Ectodermal cell (in vitro differentiated cells): Measurements from ENCODE around the gene PROCA1. TPM values are rescaled to one million over a fixed set of nuclear protein-coding genes. Genes with fewer than 3 reads are reported as not detected.

ENCODE experiments used
- H3K27ac ChIP-seq: 2 replicates; pipeline ENCODE4 v1.7.0; 2013; ENCODE audit warnings: mild to moderate bottlenecking, low read depth, low read length; ENCODE audit not compliant: insufficient read depth, poor library complexity, severe bottlenecking
- H3K27me3 ChIP-seq: 2 replicates; pipeline ENCODE4 v1.7.0; 2013; ENCODE audit warnings: mild to moderate bottlenecking, low read length; ENCODE audit not compliant: insufficient read depth, control insufficient read depth, poor library complexity, severe bottlenecking
- H3K36me3 ChIP-seq: one replicate; pipeline ENCODE4 v1.7.0; 2013; ENCODE audit warnings: low read length; ENCODE audit not compliant: control insufficient read depth, insufficient read depth
- H3K4me1 ChIP-seq: one replicate; pipeline ENCODE4 v1.7.0; 2013; ENCODE audit warnings: low read length; ENCODE audit not compliant: control insufficient read depth, insufficient read depth
- H3K4me3 ChIP-seq: 2 replicates; pipeline ENCODE4 v1.7.0; 2013; ENCODE audit warnings: low read depth, low read length, control low read depth; ENCODE audit not compliant: insufficient read depth
- H3K9me3 ChIP-seq: 2 replicates; pipeline ENCODE4 v1.7.0; 2013; ENCODE audit warnings: mild to moderate bottlenecking, low read length, moderate library complexity; ENCODE audit not compliant: control insufficient read depth
- WGBS, 2 experiments: methylation state at CpG; one replicate each; pipeline ENCODE4 v1.1.7; 2013; ENCODE audit warnings: missing lambda C conversion rate in 2 of 2; 5-methylcytosine and 5-hydroxymethylcytosine counted together
- polyA plus RNA-seq, 4 experiments: library from polyadenylated mRNA; stranded (reverse); fragments of 50-300 nt; gene quantifications; one replicate each; pipeline ENCODE4 v1.2.3, GENCODE V29; 2013

The PROCA1 gene
- 28.7 TPM for polyA plus RNA-seq (2013, experiment 1 of 4)
- 21.6 TPM for polyA plus RNA-seq (2013, experiment 2 of 4)
- polyA plus RNA-seq (2013, experiment 3 of 4) = 24.4 TPM
- polyA plus RNA-seq (2013, experiment 4 of 4) = 24.0 TPM

GRCh38 chr17:28711723-28712031, at the start of gene PROCA1:
PROCA1 (minus strand) TSS chr17:28711888; CDS start chr17:28711660, 228 bp downstream.
- H3K4me1 ChIP-seq = peaks cover 7% of the 10 kb centered on the region
- peak within 1 kb of the TSS; percentile 98 for H3K27ac ChIP-seq
- H3K27me3 ChIP-seq = no peaks in the 10 kb centered on the region
- peak within 1 kb of the TSS; percentile 58 for H3K4me3 ChIP-seq
- H3K36me3 ChIP-seq = peaks cover 14% of the 10 kb centered on the region
- WGBS, 2 experiments = 0 to 1% methylated on average over 20 of the region's 20 CpGs
- H3K9me3 ChIP-seq = no peaks in the 10 kb centered on the region

DNA sequence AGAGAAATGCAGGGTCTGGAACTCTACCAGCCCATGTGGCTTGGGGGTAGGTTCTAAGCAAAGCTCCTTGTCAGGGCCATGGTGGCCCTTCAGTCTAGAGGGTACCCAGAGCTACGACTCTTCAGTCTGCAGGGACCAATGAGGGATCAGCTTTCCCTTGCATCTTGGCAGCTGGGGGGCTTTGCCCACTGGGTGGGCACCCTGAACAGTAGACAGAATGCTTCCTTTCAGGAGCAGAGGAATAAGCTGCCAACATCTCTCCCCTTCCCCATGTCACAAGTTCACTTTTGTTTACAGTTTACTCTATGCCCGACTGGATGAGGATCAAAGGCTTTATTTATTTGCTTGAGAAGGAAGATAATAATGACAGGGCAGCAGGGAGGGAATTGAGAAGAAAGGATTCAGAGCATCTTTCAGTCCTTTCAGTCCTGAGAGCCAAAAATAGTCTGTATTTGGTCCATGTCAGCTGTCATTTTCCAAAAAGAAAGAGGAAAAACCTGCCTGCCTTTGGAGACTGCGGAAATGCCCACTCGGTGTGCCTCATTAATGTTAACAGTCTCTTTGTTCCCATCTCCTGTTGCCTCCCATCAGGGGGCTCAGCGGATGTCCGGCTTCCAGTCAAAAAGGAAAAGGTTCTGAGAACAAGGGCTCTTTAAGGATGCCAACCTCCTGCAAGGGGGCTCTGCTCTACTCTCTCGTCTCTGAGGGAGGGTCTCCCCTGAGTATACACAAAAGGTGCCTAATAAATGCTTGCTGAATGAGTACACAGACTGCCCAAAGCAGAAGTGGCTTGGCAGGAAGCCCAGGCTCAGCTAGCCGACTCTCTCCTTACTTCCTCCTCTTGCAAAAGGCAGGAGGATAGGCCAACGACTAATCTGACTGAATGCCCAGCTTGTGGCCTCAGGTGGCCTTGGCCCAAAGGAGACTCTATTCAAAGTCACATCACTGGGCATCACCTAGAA, 49.2 kb upstream of the PROCA1 start:
- no peaks in the 10 kb centered on the region for H3K9me3 ChIP-seq
- 8 to 14% methylated on average over 9 of the region's 9 CpGs for whole genome bisulfite sequencing, 2 experiments
- H3K4me1 ChIP-seq = no peaks in the 10 kb centered on the region
- no peak overlapping the region for H3K4me3 ChIP-seq
- no peaks in the 10 kb centered on the region for H3K27me3 ChIP-seq
- H3K27ac ChIP-seq = no peak overlapping the region
- H3K36me3 ChIP-seq = peaks cover 13% of the 10 kb centered on the region

DNA sequence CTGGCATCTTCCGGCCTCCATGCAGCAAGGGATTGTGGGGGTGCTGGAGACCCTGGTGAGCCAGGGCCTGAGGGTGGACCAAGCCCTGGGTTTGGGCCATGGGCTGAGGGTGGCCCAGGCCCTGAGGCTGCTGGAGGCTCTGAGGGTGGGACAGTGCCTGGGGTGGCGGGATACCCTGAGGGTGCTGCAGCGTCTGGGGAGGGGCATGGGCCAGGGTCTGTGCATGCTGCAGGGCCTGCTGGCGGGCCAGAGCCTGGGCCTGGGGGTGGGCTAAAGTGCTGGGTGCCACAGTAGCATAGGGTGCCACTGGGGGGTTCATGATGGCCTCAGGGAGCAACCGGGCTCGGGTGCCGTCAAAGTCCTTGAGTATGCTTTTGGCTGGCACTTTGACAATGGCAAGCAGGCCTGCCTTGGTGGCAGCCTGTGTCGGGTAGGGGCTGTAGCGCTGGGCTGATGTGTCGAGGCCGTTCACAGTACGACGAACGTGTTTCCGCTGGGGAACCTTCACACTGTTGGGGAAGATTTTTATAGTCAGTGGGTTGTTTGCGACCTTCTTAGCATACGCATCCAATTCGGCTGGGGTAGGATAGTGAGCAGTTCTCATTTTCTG, 47.7 kb upstream of the PROCA1 start:
- peaks cover 13% of the 10 kb centered on the region for H3K36me3 ChIP-seq
- no peak overlapping the region for H3K4me3 ChIP-seq
- H3K27me3 ChIP-seq = no peaks in the 10 kb centered on the region
- H3K9me3 ChIP-seq = no peaks in the 10 kb centered on the region
- WGBS, 2 experiments = 95 to 98% methylated on average over 18 of the region's 18 CpGs
- no peak overlapping the region for H3K27ac ChIP-seq
- H3K4me1 ChIP-seq = no peaks in the 10 kb centered on the region

DNA sequence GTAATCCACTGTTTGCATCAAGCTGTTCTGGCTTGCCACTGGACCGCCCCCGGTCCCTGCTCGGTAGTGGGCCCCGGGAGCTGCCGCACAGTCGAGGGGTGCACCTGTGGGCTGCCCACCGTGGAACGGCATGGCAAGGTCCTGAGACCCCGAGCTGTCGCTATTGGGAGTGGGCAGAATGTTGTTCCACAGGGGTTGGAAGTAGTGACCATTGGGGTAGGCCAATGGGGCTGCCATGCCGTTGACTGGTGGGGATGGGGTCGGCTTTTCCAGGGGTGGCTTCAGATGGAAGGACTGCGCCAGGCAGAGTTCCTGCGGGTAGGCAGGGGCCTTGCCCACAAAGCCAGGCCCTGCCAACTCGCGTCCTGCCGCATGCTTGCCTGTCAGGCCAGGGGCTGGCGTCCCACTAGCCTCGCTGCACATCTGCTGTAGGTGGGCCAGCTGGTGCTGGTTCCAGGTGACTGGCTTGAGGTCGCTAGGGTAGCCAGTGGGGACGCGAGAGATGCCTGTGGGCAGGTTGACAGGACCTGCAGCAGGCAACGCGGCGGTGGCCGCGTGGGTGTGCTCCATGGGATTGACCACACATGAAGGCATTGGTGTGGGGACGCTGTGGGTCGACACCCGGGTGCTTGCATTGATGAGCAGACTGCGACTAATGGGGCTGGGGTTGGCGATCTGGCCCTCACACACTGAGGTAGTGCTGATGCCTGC, 46.9 kb upstream of the PROCA1 start:
- 95 to 97% methylated on average over 32 of the region's 32 CpGs for WGBS, 2 experiments
- no peaks in the 10 kb centered on the region for H3K9me3 ChIP-seq
- no peaks in the 10 kb centered on the region for H3K4me1 ChIP-seq
- H3K36me3 ChIP-seq = peaks cover 13% of the 10 kb centered on the region
- no peaks in the 10 kb centered on the region for H3K27me3 ChIP-seq
- no peak overlapping the region for H3K27ac ChIP-seq
- H3K4me3 ChIP-seq = no peak overlapping the region

DNA sequence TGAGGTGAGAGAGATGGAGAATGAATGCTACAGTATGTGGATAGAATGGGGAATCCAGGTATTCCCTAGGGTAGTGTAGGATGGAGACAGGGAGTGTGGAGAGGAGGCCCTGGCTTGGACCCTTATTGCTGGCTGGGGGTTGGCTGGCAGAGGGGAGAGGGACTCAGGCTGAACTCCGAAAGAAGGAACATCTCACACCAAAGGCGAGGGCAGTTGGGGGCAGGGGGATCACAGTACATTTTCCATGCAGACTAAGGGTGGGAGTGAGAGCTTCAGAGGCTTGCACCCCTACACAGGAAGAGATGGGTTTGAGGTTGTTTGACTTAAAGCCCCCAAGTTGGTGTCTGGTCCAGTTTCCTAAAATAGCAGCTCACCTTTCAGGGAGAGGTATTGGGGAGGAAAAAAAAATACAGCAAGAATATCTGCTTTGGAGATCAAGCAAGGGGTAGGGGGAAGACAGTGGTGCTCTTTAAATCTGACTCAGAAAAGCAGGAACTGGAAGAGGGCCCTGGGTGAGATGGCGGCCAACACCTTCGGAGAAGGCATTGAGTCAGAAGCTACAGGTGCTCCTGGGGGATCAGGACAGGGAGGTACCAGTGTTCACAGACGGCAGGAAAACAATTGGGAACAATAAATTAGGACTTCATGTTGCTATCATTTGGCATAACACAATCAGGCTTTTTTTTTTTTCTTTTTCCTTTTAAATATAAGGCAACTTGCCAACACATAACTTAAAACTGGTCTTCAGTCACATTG, 44.5 kb upstream of the PROCA1 start:
- no peaks in the 10 kb centered on the region for H3K27me3 ChIP-seq
- no peaks in the 10 kb centered on the region for H3K9me3 ChIP-seq
- H3K4me3 ChIP-seq = no peak overlapping the region
- 94 to 95% methylated on average over 5 of the region's 5 CpGs for WGBS, 2 experiments
- no peak overlapping the region for H3K27ac ChIP-seq
- H3K36me3 ChIP-seq = peaks cover 20% of the 10 kb centered on the region
- no peaks in the 10 kb centered on the region for H3K4me1 ChIP-seq

GRCh38 chr17:28755486-28755885, 43.8 kb upstream of the PROCA1 start:
- 91 to 95% methylated on average over 6 to 7 of the region's 7 CpGs for WGBS, 2 experiments
- Histone ChIP-seq H3K4me3 (no peak overlapping the region), H3K27me3 (no peaks in the 10 kb centered on the region), H3K4me1 (no peaks in the 10 kb centered on the region), H3K9me3 (no peaks in the 10 kb centered on the region), H3K27ac (no peak overlapping the region), H3K36me3 (peaks cover 26% of the 10 kb centered on the region)

DNA sequence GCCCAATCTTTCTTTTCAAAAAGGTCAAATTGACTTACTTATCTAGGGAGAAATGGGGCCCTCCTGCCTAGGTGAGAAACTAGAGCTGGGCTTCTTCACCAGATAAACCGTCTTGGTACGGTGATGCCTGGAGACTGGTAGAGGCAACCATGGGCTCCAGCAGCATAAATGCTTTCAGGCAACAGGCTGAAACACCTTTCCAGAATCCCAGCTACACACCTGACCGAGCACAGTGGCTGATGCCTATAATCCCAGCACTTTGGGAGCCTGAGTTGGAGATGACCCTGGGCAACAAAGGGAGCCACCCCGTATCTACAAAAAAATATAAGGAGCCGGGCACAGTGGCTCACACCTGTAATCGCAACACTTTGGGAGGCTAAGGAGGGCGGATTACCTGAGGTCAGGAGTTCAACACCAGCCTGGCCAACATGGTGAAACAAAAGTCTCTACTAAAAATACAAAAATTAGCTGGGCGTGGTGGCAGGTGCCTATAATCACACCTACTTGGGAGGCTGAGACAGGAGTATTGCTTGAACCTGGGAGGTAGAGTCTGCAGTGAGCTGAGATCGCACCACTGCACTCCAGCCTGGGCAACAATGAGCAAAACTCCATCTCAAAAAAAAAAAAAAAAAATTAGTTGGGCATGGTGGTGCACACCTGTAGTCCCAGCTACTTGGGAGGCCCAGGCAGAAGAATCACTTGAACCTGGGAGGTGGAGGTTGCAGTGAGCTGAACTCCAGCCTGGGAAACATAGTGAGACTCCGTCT, 40.1 kb upstream of the PROCA1 start:
- H3K36me3 ChIP-seq = peaks cover 30% of the 10 kb centered on the region
- 93 to 95% methylated on average over 10 of the region's 10 CpGs for WGBS, 2 experiments

GRCh38 chr17:28750178-28751047, 38.7 kb upstream of the PROCA1 start:
- 57 to 58% methylated on average over 20 of the region's 20 CpGs for WGBS, 2 experiments
- no peak overlapping the region for H3K27ac ChIP-seq
- no peaks in the 10 kb centered on the region for H3K9me3 ChIP-seq
- peaks cover 19% of the 10 kb centered on the region for H3K4me1 ChIP-seq
- H3K36me3 ChIP-seq = peaks cover 34% of the 10 kb centered on the region
- no peak overlapping the region for H3K4me3 ChIP-seq
- H3K27me3 ChIP-seq = no peaks in the 10 kb centered on the region

More for the DNA sequence above, 40.1 kb upstream of the PROCA1 start:
- Histone ChIP-seq H3K4me1 (peaks cover 6% of the 10 kb centered on the region), H3K27me3 (no peaks in the 10 kb centered on the region), H3K9me3 (no peaks in the 10 kb centered on the region), H3K4me3 (no peak overlapping the region), H3K27ac (no peak overlapping the region)
